Neural cell (in vitro differentiated cells): Measurements from ENCODE around the gene IL1RAPL2.

Source experiments
- CTCF ChIP-seq: fragments of 450-650 bp; IDR thresholded peaks from 2 replicates; pipeline ENCODE4 v1.5.1; 2014; ENCODE audit warnings: antibody characterized with exemption, mild to moderate bottlenecking, moderate library complexity; ENCODE audit not compliant: poor library complexity, severe bottlenecking
- EP300 ChIP-seq: fragments of 450-650 bp; conservative IDR thresholded peaks from 2 replicates; pipeline ENCODE4 v1.6.1; 2014; ENCODE audit warnings: antibody characterized with exemption, mild to moderate bottlenecking, moderate library complexity; ENCODE audit not compliant: poor library complexity, severe bottlenecking
- EZH2 ChIP-seq: fragments of 200-600, 300-800 bp; shearing (Covaris generic), sonication (generic); IDR thresholded peaks from 2 replicates; pipeline ENCODE4 v1.6.1; 2014; ENCODE audit warnings: antibody characterized with exemption, low read length, borderline replicate concordance, mild to moderate bottlenecking; ENCODE audit not compliant: insufficient read depth, poor library complexity, severe bottlenecking
- MXI1 ChIP-seq: fragments of 450-650 bp; conservative IDR thresholded peaks from 2 replicates; pipeline ENCODE4 v1.6.1; 2014; ENCODE audit warnings: antibody characterized with exemption, mild to moderate bottlenecking; ENCODE audit not compliant: poor library complexity, severe bottlenecking
- POLR2AphosphoS5 ChIP-seq: IDR thresholded peaks from 2 replicates; pipeline ENCODE4 v1.6.1; 2012
- RAD21 ChIP-seq: fragments of 450-650 bp; conservative IDR thresholded peaks from 2 replicates; pipeline ENCODE4 v1.6.1; 2014; ENCODE audit warnings: antibody characterized with exemption, mild to moderate bottlenecking, moderate library complexity
- REST ChIP-seq: IDR thresholded peaks from 2 replicates; pipeline ENCODE4 v1.6.1; 2012; ENCODE audit warnings: borderline replicate concordance
- SMC3 ChIP-seq: fragments of 450-650 bp; conservative IDR thresholded peaks from 2 replicates; pipeline ENCODE4 v1.6.1; 2014; ENCODE audit warnings: antibody characterized with exemption, mild to moderate bottlenecking, moderate library complexity; ENCODE audit not compliant: poor library complexity
- TAF1 ChIP-seq: IDR thresholded peaks from 2 replicates; pipeline ENCODE4 v1.6.1; 2012; ENCODE audit warnings: low read depth

- TF ChIP-seq CTCF (no peak), EZH2 (no peak), SMC3 (no peak), MXI1 (no peak), EP300 (no peak), RAD21 (no peak), POLR2AphosphoS5 (no peak), TAF1 (no peak), REST (no peak)
Measured at GRCh38 chrX:105635794-105636193, 1069.8 kb downstream of the IL1RAPL2 start.
